NCI-H345 (cell line): Measurements from ENCODE around the gene ZNF2.

Experiments
- DNase-seq: peaks from one replicate; lab custom pipeline; 2025; lab: John Stamatoyannopoulos, UW

ZNF2 gene

GRCh38 chr2:95165371-95166064 lies at the start of gene ZNF2:
Gene ZNF2, plus strand, starts transcription at chr2:95165809. Its CDS starts 10,418 bp downstream, at chr2:95176227.
- DNase-seq = peak; percentile 99

- DNase-seq = no peak
Measured at GRCh38 chr2:95121093-95121406, 44.6 kb upstream of the ZNF2 start.

GRCh38 chr2:95121407-95122196 lies 44.0 kb upstream of the ZNF2 start, which contains the start of gene MRPS5:
Gene MRPS5, minus strand, starts transcription at chr2:95121808. Its CDS starts 17 bp downstream, at chr2:95121791.
- DNase-seq = peak; percentile 77

GRCh38 chr2:95122197-95122551 lies 43.4 kb upstream of the ZNF2 start:
- DNase-seq = no peak

GRCh38 chr2:95138702-95139101 lies 26.9 kb upstream of the ZNF2 start:
- DNase-seq = no peak

- no peak for DNase-seq
Measured at GRCh38 chr2:95143838-95144237, 21.8 kb upstream of the ZNF2 start.

GRCh38 chr2:95149397-95149984 lies 16.1 kb upstream of the ZNF2 start:
- no peak for DNase-seq

- DNase-seq = no peak
Measured at GRCh38 chr2:95158441-95158840, 7.2 kb upstream of the ZNF2 start.

- DNase-seq = peak; percentile 48
Measured at GRCh38 chr2:95158891-95159619, 6.6 kb upstream of the ZNF2 start.

- DNase-seq = peak; percentile 76
Measured at GRCh38 chr2:95159690-95160449, 5.7 kb upstream of the ZNF2 start, which contains the start of gene ZNF514. Gene ZNF514, minus strand, starts transcription at chr2:95159848. Its CDS starts 6,595 bp downstream, at chr2:95153253.

- no peak for DNase-seq
Measured at GRCh38 chr2:95165030-95165370, 609 bp upstream of the ZNF2 start.

GRCh38 chr2:95166065-95166763 lies 605 bp downstream of the ZNF2 start:
- DNase-seq = peak; percentile 34

- no peak for DNase-seq
Measured at GRCh38 chr2:95171902-95172301, 6.3 kb downstream of the ZNF2 start.

- no peak for DNase-seq
Measured at GRCh38 chr2:95174031-95174542, 8.5 kb downstream of the ZNF2 start.

- DNase-seq = no peak
Measured at GRCh38 chr2:95179451-95179850, 13.8 kb downstream of the ZNF2 start.

GRCh38 chr2:95181774-95182173 lies 16.2 kb downstream of the ZNF2 start:
- DNase-seq = no peak

GRCh38 chr2:95185197-95185596 lies 19.6 kb downstream of the ZNF2 start:
- DNase-seq = no peak

- DNase-seq = no peak
Measured at GRCh38 chr2:95185973-95186372, 20.4 kb downstream of the ZNF2 start.

- DNase-seq = peak; percentile 2
Measured at GRCh38 chr2:95192956-95193355, 27.3 kb downstream of the ZNF2 start.

- DNase-seq = no peak
Measured at GRCh38 chr2:95203911-95204310, 38.3 kb downstream of the ZNF2 start.

GRCh38 chr2:95204396-95204795 lies 38.8 kb downstream of the ZNF2 start:
- DNase-seq = no peak
